Kidney (tissue), 14 donors: Measurements from ENCODE around the gene SORBS1. TPM values are rescaled to one million over a fixed set of nuclear protein-coding genes. Genes with fewer than 3 reads are reported as not detected.

Experiments
- DNase-seq, 5 donors: peaks; one replicate each; pipeline ENCODE4 v3.0.0-alpha.2; 2013 to 2020
- FAIRE-seq: peaks from 2 replicates; lab custom pipeline; 2012; peaks lifted over from hg19 to GRCh38; lab: Jason Lieb, UNC
- H3K27ac ChIP-seq, 2 donors: one replicate each; pipeline ENCODE4 v1.7.0; 2013; ENCODE audit warnings: low read depth in 2 of 2, low read length in 2 of 2, inconsistent platforms in 1 of 2
- H3K27me3 ChIP-seq: one replicate; pipeline ENCODE4 v1.7.1; 2013; ENCODE audit warnings: low read length, inconsistent platforms; ENCODE audit not compliant: control insufficient read depth, insufficient read depth
- H3K36me3 ChIP-seq, 3 donors: one replicate each; pipeline versions ENCODE4 v1.7.0 to v1.7.1; 2013; ENCODE audit warnings: low read length in 3 of 3, control low read depth in 1 of 3, inconsistent platforms in 1 of 3; ENCODE audit not compliant: insufficient read depth in 3 of 3, control insufficient read depth in 2 of 3
- H3K4me1 ChIP-seq, 3 donors: one replicate each; pipeline versions ENCODE4 v1.7.0 to v1.7.1; 2013; ENCODE audit warnings: low read length in 3 of 3, inconsistent platforms in 1 of 3, low read depth in 1 of 3; ENCODE audit not compliant: control insufficient read depth in 2 of 3, insufficient read depth in 2 of 3
- H3K4me3 ChIP-seq, 3 donors: one replicate each; pipeline versions ENCODE4 v1.7.0 to v1.8.1; 2013; ENCODE audit warnings: low read length in 3 of 3, control low read depth in 1 of 3, inconsistent platforms in 1 of 3
- H3K9ac ChIP-seq, 3 donors: one replicate each; pipeline versions ENCODE4 v1.7.0 to v1.7.1; 2013; ENCODE audit warnings: low read length in 3 of 3, control low read depth in 1 of 3, inconsistent platforms in 1 of 3
- H3K9me3 ChIP-seq, 3 donors: one replicate each; pipeline versions ENCODE4 v1.7.0 to v1.7.1; 2013; ENCODE audit warnings: low read length in 3 of 3, control low read depth in 1 of 3, inconsistent platforms in 1 of 3; ENCODE audit not compliant: control insufficient read depth in 2 of 3, insufficient read depth in 1 of 3
- CTCF ChIP-seq: IDR thresholded peaks from 3 replicates; pipeline ENCODE4 v1.5.1; 2012; ENCODE audit warnings: mild to moderate bottlenecking, moderate library complexity, borderline replicate concordance; ENCODE audit not compliant: insufficient read depth; ENCODE audit errors: extremely low read depth
- intact Hi-C: fragments of 100-400 bp; cut with DNase I; formaldehyde crosslinking; loops from one replicate; pipeline ENCODE4 v1.11.1; 2022
- polyA plus RNA-seq: library from polyadenylated mRNA; stranded (reverse); fragments of 350-450 nt; fragmentation: Illumina TruSeq; extraction: RNeasy Lipid Tissue Mini Kit (QIAGEN cat#74804); gene quantifications from one replicate; pipeline ENCODE4 v1.2.3, GENCODE V29; 2014; ENCODE audit warnings: low read depth, low replicate concordance; ENCODE audit not compliant: insufficient read depth
- total RNA-seq: library from RNA; stranded (reverse); fragmentation: NEBNext Ultra II Directional; extraction: Animal tissue kit (Norgen Biotek cat#: 25700); gene quantifications from one replicate; pipeline ENCODE4 v1.2.1, GENCODE V29; 2021
- donor health status: control.
- donor health status: control.
- donor health status: control.
- donor health status: control.
- donor health status: control.
- donor health status: DM: yes; HTN: yes; CAD: no.
- donor health status: Normal renal cell carcinoma (clear cell type).

SORBS1 gene
- total and polyA plus RNA-seq, 2 donors from 2014 or later, result 12.2 to 91.7 TPM

GRCh38 chr10:95440756-95441546 is 120.2 kb downstream of the SORBS1 start:
- H3K36me3 ChIP-seq, result peaks cover 0 to 8% (median 0%) of the 10 kb centered on the region in 3 donors
- FAIRE-seq (no peak), DNase-seq (no peak)
- H3K4me3 ChIP-seq, result no peak overlapping the region
- no peaks in the 10 kb centered on the region for H3K27me3 ChIP-seq
- no peaks in the 10 kb centered on the region for H3K9me3 ChIP-seq
- no peak for TF ChIP-seq CTCF
- intact Hi-C loops, result no loop called here
- H3K9ac ChIP-seq, result no peak overlapping the region
- no peak overlapping the region for H3K27ac ChIP-seq
- peaks cover 0 to 17% (median 4%) of the 10 kb centered on the region in 3 donors for H3K4me1 ChIP-seq

DNA sequence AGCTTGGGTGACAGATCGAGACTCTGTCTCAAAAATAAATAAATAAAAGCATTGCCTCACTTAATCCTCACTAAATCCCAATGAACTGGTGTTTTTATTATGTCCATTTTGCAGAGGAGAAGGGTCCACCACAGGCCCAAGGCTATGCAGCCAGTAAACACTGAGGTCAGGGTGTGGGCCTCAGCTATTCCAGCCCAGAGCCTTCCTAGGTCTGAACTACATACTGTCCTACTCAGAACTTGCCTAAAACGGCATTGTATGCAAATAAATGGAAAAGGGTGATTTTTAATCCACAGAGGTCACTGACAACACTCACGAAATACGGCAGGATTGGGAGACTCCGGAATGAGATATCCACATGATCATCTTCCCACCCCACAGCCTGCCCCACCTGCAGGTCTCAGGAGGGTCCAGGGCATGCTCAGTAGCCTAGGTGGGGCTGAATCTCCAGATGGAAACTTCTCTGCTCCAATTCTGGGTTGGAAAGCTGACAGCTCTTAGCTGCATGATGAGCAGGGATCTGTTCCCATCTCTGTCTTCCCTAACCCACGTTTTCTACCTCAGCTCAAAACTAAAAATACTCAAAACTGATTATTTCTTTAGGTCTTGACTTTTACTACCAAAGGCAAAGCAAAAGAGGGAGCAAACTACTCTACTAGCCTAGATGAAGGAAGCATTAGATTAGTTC is 121.0 kb downstream of the SORBS1 start:
- Histone ChIP-seq H3K9ac (no peak overlapping the region), H3K36me3 (peaks cover 0 to 8% (median 0%) of the 10 kb centered on the region in 3 donors), H3K27me3 (no peaks in the 10 kb centered on the region), H3K9me3 (no peaks in the 10 kb centered on the region), H3K4me1 (peaks cover 0 to 10% (median 4%) of the 10 kb centered on the region in 3 donors), H3K4me3 (no peak overlapping the region), H3K27ac (no peak overlapping the region)
- no peak for DNase-seq
- no peak for FAIRE-seq
- intact Hi-C loops, result no loop called here
- TF ChIP-seq CTCF, result no peak

- DNase-seq (no peak), FAIRE-seq (no peak)
- H3K9ac ChIP-seq, result no peak overlapping the region
- H3K4me1 ChIP-seq, result peaks cover 0 to 3% (median 3%) of the 10 kb centered on the region in 3 donors
- TF ChIP-seq CTCF, result no peak
- peaks cover 0 to 8% (median 0%) of the 10 kb centered on the region in 3 donors for H3K36me3 ChIP-seq
- intact Hi-C loops, result no loop called here
- no peak overlapping the region for H3K27ac ChIP-seq
- no peaks in the 10 kb centered on the region for H3K9me3 ChIP-seq
- no peak overlapping the region for H3K4me3 ChIP-seq
- H3K27me3 ChIP-seq, result no peaks in the 10 kb centered on the region
Measured at GRCh38 chr10:95438781-95439180, 122.4 kb downstream of the SORBS1 start.
